ENCODE results near the gene ANKH. TPM values are rescaled to one million over a fixed set of nuclear protein-coding genes. Genes with fewer than 3 reads are reported as not detected.

The ANKH gene
- total RNA-seq, 4 donors from 2014 or later: 18.1 to 44.5 (median 30.5) TPM

DNA sequence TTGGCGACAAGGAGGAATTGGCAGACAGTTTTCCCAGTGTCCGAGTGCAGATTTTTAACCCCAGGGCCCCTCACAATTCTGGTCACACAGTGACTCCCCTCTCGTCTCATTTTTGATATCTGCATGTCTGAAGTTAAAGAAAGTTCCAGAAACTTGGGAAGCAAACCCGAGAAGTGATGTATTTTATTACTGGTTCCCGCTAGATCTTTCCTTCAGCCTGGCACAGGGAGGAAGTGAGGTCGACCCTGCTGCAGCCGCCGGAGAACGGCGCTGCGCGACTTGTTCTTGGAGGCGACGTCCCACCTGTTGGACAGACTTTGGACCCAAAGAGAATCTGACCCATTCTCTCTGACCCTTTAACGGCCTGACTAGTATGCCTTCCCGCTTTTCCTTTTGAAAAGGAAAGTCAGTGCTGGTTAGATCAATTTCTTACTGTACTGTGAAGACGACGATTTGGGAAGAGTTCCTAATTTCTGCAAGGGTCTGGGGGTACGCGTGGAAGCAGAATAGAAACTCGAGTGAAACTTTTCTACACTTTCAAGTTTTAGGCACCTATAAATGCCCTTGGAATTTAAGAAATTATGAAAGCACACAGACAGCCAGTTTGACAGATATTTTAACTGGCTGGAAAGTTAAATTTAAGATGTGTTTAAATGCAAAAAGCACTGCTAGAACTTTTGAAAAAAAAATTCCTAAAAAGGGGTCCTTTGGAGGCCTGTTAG, 206.3 kb downstream of the ANKH start:
- TF ChIP-seq CTCF (IDR thresholded peaks at IDR 0.05; ENCODE audit: low read depth): no peak

- no peak for TF ChIP-seq CTCF (IDR thresholded peaks at IDR 0.05; ENCODE audit: low read depth)
Measured at GRCh38 chr5:14664270-14665100, 207.1 kb downstream of the ANKH start, which contains the start of gene OTULIN. TSS of gene OTULIN (plus strand) at chr5:14664718. CDS start at chr5:14664826, 108 bp downstream.

DNA sequence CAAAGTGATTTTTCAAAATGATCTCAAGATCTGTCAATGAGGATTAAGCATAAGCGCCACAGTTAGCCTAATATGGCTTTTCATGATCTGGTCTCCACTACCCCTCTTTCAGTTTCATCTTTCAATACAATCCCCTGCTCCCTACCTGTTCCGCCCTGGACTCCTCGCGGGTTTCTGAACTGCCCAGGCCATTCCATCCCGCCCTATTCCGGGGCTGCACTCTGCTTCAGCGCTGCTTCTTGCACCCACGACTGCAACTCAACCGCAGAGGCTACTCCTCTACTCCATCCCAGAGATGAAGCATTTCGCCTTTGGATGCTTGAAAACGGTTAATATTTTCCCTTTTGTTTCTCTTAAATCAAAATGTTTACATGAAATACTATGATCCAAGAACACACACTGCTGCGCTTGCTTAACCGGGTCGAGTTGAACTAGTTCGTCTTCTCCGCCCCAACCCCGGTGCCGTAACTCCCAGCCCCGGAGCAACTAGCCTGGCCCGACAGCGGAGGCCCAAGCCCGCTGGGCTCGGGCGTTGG, 207.8 kb downstream of the ANKH start:
- no peak for TF ChIP-seq CTCF (IDR thresholded peaks at IDR 0.05; ENCODE audit: low read depth)

DNA sequence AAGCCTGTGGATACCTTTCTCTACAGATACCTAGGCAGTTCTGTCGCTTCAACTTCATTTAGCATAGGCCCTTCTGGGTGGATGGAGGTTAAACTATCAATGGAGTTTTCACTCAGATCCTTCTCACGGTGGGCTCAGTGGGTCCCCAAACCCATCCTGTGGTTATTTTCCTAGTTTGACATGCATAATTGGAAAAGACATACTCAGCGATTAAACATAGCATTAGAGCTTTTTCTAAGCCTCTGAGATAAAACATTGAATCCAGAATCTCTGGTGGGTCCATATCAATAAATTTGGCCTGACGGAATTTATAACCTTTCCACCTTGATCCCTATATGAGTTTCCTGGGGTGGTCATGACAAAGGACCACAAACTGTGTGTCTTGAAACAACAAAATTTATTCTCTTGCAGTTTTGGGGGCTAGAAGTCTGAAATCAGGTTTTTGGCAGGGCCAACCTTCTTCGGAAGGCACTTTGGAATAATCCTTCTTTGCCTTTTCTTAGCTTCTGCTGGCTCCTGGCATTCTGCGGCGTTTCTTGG, 208.8 kb downstream of the ANKH start:
- TF ChIP-seq CTCF (IDR thresholded peaks at IDR 0.05; ENCODE audit: low read depth): no peak

DNA sequence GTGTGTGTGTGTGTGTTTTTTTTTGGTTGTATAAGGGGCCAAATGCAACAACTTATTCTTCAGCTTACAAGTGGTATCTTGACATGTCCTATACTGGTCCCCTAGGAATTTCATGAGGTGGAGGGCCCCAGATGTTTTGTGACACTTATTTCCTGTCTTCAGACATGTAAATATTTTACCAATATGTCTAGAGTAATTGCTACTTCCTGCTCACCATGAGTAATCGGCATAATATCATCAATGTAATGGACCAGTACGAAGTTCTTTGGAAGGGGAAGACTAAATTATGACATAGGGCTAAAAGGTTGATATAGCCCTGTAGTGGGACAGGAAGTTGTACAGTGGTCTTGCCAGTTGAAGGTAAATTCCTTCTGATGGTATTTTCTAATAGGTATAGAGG, 210.7 kb downstream of the ANKH start:
- no peak for TF ChIP-seq CTCF (IDR thresholded peaks at IDR 0.05; ENCODE audit: low read depth)

DNA sequence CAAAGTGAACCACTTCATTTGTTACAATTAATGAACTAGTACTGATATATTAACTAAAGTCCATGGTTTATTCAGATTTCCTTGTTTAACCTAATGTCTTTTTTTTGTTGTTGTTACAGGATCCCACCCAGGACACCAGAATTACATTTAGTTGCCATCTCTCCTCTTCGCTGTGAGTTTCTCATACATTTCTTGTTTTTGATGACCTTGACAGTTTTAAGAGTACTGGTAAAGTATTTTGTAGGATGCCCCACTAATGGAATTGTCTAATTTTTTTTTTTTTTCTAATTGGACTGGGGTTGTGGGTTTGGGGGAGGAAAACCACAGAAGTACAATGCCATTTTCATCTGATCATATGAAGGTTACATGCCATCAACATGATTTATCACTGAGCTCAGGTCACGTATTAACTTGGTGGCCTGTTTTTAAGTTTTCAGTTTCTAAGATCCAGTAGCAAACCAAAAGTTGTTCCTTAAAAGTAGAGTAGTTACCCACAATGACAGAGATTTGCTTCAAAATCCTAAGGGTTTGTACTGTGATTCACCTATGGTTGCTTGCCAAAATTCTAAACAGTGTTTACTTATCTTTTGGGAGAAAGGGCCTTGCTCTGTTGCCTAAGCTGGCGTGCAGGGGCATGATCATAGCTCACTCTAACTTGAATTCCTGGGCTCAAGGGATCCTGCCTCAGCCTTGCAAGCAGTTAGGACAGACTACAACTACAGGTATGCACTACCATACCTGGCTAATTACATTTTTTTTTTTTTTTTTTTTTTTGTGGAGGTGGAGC, 211.6 kb downstream of the ANKH start:
- TF ChIP-seq CTCF (IDR thresholded peaks at IDR 0.05; ENCODE audit: low read depth): no peak
